ENCODE measurements around the gene DYNC1H1. TPM values are rescaled to one million over a fixed set of nuclear protein-coding genes. Genes with fewer than 3 reads are reported as not detected.

DYNC1H1 gene
- total RNA-seq, 1 donor from 2014 or later, result 485 TPM

- DNase-seq (ENCODE audit: low spot score), result no peak
These were observed 19.9 kb upstream of the DYNC1H1 start for GRCh38 chr14:101944451-101944850.

- DNase-seq (ENCODE audit: low spot score), result no peak
These were observed 19.2 kb upstream of the DYNC1H1 start for GRCh38 chr14:101945171-101945570.

GRCh38 chr14:101947577-101947903 is 16.8 kb upstream of the DYNC1H1 start:
- peak; percentile 34 for DNase-seq (ENCODE audit: low spot score)

GRCh38 chr14:101947904-101948665 is 16.3 kb upstream of the DYNC1H1 start:
- DNase-seq (ENCODE audit: low spot score), result peak; percentile 100

- no peak for DNase-seq (ENCODE audit: low spot score)
These were observed 15.6 kb upstream of the DYNC1H1 start for GRCh38 chr14:101948666-101949216.

- no peak for DNase-seq (ENCODE audit: low spot score)
These were observed 14.3 kb upstream of the DYNC1H1 start for GRCh38 chr14:101950100-101950499.

- DNase-seq (ENCODE audit: low spot score), result no peak
These were observed 13.7 kb upstream of the DYNC1H1 start for GRCh38 chr14:101950516-101951215.

- DNase-seq (ENCODE audit: low spot score), result no peak
These were observed 11.2 kb upstream of the DYNC1H1 start for GRCh38 chr14:101953151-101953550.

- DNase-seq (ENCODE audit: low spot score), result no peak
These were observed 9.9 kb upstream of the DYNC1H1 start for GRCh38 chr14:101954501-101954900.

GRCh38 chr14:101955695-101956161 is 8.6 kb upstream of the DYNC1H1 start:
- DNase-seq (ENCODE audit: low spot score), result no peak

GRCh38 chr14:101956179-101956885 is 8.0 kb upstream of the DYNC1H1 start:
- no peak for DNase-seq (ENCODE audit: low spot score)

GRCh38 chr14:101957406-101958234 is 6.8 kb upstream of the DYNC1H1 start:
- no peak for DNase-seq (ENCODE audit: low spot score)

GRCh38 chr14:101958418-101959180 is 5.8 kb upstream of the DYNC1H1 start:
- no peak for DNase-seq (ENCODE audit: low spot score)

GRCh38 chr14:101959277-101959676 is 5.1 kb upstream of the DYNC1H1 start:
- no peak for DNase-seq (ENCODE audit: low spot score)

- no peak for DNase-seq (ENCODE audit: low spot score)
These were observed 4.1 kb upstream of the DYNC1H1 start for GRCh38 chr14:101960225-101960624.

- DNase-seq (ENCODE audit: low spot score), result peak; percentile 82
These were observed 3.2 kb upstream of the DYNC1H1 start for GRCh38 chr14:101961011-101961721.

GRCh38 chr14:101961746-101962502 is 2.4 kb upstream of the DYNC1H1 start:
- no peak for DNase-seq (ENCODE audit: low spot score)

GRCh38 chr14:101962503-101962874 is 1.9 kb upstream of the DYNC1H1 start:
- no peak for DNase-seq (ENCODE audit: low spot score)

- no peak for DNase-seq (ENCODE audit: low spot score)
These were observed 1.3 kb upstream of the DYNC1H1 start for GRCh38 chr14:101963052-101963451.

Measured in mucosa of gallbladder (tissue), 1 donor.